ENCODE data around the gene PRMT7.

PRMT7 gene

DNA sequence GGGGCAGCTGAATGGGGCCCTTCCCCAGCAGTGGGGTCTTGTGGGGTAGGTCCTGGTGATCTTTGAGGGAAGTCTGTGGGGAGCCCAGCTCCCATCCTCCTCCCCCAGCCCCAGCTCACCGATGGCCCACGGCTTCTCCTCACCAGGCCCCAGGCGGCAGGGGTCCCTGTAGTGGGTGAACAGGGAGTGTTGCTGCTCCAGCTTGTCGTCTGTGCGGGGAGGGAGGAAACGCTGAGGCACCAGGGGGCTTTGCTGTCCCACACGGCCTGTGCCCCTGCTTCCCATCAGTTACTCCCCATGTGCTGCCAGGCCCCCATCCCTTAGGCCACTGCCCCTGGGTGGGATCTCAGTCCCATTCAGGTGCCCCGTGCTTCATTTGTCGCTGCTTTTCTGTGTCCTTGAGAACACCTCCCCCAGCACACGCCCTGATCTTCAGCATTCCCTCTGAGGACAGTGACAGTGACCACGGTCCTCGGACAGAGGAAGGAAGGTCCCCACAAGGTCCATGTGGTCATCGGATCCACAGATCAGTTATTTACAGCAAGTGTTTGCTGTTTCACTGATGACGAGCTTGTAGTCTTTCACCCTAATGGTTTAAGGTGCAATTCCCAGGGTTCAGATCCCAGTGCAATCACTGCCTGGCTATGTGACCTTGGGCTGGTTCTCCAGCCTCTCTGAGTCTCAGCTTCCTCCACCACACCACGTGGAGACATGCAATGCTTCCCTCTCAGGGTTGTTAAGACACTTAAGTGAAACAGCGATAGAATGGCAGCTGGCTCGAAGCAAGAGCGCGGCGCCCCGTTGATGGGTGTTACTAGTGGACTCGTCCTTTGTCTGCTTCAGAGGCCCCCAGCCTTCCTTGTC, 53.1 kb downstream of the PRMT7 start:
- DNase-seq (ENCODE audit: low read depth, low spot score): no peak

GRCh38 chr16:68364561-68364998, 53.8 kb downstream of the PRMT7 start:
- no peak for DNase-seq (ENCODE audit: low read depth, low spot score)

DNA sequence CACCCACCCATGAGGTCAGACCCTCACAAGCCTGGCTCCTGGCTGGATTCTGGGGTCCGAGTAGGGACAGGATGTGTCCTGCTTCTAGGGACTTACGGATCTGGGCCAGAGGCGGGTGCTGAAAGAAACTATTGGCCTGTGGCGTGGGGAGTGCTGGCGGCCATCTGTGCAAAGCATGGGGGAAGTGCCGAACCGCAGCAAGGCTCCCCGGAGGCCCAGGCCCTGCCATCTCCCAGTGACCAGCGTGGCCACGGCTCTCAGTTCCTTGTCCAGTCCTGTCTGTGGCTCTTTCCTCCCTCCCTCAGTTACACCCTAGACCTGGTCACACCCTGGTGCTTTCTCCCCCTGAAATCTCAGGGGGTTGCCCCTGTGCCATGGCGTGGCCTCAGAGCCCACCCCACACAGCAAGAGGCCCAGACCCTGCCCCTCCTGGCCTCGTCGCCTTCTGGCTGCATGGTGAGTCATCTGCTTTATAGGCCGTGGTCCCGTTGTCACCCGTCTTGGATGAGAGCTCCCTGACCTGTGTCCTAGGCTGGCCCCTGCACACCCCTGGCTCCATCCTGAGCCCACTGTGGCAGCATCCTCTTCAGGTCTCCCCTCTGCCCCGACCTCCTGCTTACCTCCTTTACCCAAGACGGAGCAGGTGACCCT, 54.5 kb downstream of the PRMT7 start:
- DNase-seq (ENCODE audit: low read depth, low spot score): no peak

GRCh38 chr16:68366062-68366461, 55.2 kb downstream of the PRMT7 start:
- no peak for DNase-seq (ENCODE audit: low read depth, low spot score)

- DNase-seq (ENCODE audit: low read depth, low spot score): peak; percentile 83
Observed at GRCh38 chr16:68367030-68367429, 56.2 kb downstream of the PRMT7 start.

GRCh38 chr16:68367440-68367839, 56.6 kb downstream of the PRMT7 start:
- no peak for DNase-seq (ENCODE audit: low read depth, low spot score)

DNA sequence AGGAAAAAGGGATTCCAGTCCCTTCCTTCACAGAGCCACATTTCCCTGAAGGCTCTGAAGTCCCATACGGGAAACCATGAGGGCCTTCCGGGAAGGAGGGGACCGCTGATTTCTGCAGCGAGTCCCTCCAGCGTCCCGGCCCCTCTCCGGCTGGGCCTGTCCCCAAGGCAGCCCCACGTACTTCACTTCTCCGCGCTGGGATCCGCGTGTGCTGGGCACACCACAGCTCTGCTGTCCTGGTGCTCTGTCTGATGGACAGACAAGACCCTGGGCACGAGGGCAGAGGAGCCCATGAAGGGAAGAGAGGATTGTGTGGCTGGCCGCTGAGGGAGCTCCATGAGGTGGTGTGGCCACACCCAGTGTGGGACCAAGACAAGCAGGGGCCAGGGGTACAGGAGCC, 57.1 kb downstream of the PRMT7 start:
- no peak for DNase-seq (ENCODE audit: low read depth, low spot score)

DNA sequence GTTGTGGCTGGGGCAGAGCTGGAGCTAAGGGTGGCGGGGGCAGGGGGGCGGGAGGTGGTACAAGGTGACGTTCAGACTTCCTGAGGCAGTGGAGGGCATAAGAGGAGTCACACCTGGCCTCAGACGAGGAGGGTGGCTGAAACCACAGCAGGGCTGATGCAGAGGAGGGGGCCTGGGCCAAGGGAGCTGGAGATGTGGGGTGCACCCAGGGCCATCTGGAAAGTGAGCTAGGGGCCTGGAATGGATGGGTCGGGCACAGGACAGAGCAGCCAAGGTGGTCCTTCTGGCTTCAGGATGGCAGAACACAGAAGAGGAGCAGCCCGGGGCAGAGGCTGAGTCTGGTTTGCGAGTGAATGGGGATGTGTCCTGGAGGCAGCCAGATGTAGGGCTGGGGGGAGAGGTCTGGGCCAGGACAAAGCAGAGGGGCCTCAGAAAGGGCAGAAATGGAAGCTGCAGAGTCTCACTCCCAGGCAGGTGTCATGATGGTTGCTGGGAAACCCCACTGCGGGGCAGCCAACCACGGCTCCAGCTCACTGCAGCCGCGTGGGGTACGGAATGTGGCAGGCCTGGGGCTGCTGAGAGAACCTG, 57.6 kb downstream of the PRMT7 start:
- DNase-seq (ENCODE audit: low read depth, low spot score): peak; percentile 64

DNA sequence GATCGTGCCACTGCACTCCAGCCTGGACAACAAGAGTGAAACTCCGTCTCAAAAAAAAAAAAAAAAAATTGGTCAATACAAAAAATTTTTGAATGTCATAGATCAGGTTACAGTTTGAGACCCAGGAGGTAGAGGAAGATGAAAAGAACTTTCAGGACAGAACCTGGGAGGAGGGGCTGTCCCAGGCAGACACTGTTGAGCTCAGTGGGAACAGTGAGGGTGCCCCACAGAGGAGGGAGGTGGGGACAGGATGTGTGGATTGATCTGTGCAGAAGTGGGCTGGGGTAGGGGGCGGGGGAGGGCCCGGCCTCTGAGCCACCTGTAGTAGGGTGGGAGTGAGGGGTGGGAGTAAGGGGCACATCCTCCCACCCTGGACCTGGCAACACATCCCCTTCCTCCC, 58.3 kb downstream of the PRMT7 start:
- DNase-seq (ENCODE audit: low read depth, low spot score): no peak

- no peak for DNase-seq (ENCODE audit: low read depth, low spot score)
Observed at GRCh38 chr16:68369697-68370580, 59.1 kb downstream of the PRMT7 start.

DNA sequence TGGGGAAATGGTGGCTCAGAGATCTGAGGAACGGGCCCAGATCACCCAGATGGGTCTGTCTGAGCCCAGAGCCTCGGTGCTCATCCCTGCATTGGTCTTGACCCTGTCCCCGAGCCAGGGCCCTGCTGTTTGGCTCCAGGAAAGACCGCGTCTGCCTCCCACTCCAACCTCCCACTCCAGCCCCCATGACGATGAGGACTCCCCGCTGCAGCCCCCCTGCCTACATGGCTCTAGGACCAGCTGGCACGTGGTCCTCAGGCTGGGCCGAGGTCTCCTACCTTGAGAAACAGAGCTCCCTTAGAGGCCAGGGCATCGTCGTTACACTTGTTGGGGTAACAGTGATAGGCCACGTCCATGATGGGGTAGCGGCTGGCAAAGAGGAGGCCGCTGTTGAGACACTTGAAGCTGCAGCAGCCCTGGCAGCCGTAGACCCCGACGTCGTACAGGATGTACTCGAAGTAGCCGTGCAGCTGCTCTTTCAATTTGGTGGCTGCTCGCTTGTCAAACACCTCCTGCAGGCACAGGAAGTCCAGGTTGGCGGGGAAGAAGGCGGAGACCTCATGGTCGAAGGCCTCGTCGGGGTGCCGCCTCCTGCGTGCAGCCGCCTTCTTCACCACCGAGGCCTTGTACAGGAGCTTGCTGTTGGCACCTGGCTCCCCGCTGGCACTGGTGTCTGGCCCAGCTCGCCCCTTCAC, 59.9 kb downstream of the PRMT7 start:
- no peak for DNase-seq (ENCODE audit: low read depth, low spot score)

DNA sequence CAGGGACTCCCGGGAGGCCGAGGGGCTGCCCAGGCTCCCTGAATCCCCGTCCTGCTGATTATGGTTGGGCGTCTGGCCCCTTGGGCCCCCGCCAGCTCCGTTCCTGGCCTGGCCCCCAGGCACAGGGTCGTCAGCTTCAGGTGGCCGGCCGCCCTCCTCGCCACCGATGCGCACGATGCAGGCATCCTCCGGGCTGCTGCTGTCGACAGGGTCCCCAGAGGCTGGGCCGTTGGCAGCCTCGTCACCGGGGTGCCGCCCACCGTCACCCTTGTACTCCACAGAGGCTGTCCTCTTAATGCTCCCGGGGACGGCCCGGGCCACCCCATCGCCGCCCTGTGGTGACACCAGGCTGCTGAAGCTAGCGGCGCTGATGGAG, 60.4 kb downstream of the PRMT7 start:
- DNase-seq (ENCODE audit: low read depth, low spot score): no peak

- no peak for DNase-seq (ENCODE audit: low read depth, low spot score)
Observed at GRCh38 chr16:68371706-68372380, 61.0 kb downstream of the PRMT7 start.

DNA sequence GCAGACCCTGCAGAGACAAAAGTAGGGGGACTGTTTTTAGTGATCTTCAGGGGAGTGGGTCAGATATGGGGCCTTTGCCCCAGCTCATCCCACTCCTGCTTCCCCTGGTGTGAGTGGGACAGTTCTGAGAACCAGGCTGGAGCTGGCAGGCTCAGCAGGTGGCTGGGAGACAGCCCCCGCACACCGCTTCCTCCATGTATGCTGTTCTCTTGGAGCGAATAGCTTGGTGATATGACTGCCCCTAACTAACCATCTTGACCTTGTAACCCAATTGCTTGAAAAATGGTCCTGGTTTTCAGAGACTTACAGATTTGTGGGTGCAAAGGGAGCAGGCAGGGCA, 61.5 kb downstream of the PRMT7 start:
- no peak for DNase-seq (ENCODE audit: low read depth, low spot score)

DNA sequence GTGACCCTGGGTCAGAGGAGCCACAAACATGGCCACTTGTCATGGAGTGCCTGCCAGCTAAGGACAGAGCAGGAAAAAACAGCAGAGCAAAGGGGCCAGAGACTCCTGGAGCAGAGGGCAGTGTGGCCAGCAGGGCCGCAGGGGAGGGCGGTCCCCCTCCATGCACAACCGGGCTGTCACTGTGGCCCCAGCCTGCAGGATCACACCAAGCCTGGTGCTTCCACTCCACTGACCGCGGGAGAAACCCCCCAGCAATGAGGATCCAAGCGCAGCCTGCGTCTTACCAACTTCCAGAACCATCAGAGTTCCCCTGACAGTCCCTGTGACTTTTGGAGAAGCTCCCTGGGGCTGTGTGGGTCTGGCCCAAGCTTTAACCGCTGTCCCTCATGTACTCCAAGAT, 62.0 kb downstream of the PRMT7 start:
- no peak for DNase-seq (ENCODE audit: low read depth, low spot score)

GRCh38 chr16:68373528-68374245, 62.9 kb downstream of the PRMT7 start:
- DNase-seq (ENCODE audit: low read depth, low spot score): no peak

- DNase-seq (ENCODE audit: low read depth, low spot score): no peak
Observed at GRCh38 chr16:68374246-68374805, 63.5 kb downstream of the PRMT7 start.

GRCh38 chr16:68374961-68375660, 64.3 kb downstream of the PRMT7 start:
- DNase-seq (ENCODE audit: low read depth, low spot score): no peak
